ENCODE results near the gene SBF2. TPM values are rescaled to one million over a fixed set of nuclear protein-coding genes. Genes with fewer than 3 reads are reported as not detected.

SBF2 gene
- polyA plus RNA-seq, 1 donor from 2014 or later = 53.4 TPM

DNA sequence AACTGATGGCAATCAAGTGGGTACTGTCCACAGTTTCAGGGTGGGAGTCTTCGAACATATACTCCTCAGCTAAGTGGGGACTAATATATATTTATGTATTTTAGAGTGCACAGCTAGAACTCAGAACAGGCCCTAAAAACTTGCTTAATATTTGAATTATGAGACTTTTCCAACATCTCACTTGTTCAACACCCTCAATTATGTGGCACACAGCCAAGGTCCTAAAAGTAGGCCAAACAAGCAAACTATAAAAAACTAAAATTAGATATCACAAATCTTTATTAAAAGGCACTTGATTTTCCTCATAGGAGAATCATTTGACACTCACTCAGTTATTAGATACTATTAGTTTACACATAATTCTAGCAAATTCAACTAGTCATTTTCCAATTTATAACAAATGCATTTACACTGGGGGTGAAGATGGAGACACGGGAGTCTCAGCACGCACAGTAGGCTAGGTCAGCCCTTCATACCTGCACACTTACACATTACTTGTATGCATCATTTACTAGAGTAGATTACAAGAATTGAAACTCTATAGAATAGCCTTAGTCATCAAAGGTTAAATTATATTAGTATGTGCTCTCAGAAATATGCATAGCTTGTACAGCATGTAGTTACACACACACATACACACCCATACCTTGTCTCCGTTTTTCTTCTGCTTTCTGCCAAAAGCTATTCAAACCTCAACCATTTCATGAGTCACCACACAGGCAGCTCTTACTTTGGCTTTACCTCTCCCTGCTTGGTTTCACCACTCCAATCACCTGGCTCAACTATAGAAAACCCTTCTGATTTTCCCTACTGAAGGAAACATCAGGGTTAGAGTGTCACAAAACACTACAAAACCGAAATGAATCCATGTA is 171.5 kb downstream of the SBF2 start:
- TF ChIP-seq, protein P1, sequence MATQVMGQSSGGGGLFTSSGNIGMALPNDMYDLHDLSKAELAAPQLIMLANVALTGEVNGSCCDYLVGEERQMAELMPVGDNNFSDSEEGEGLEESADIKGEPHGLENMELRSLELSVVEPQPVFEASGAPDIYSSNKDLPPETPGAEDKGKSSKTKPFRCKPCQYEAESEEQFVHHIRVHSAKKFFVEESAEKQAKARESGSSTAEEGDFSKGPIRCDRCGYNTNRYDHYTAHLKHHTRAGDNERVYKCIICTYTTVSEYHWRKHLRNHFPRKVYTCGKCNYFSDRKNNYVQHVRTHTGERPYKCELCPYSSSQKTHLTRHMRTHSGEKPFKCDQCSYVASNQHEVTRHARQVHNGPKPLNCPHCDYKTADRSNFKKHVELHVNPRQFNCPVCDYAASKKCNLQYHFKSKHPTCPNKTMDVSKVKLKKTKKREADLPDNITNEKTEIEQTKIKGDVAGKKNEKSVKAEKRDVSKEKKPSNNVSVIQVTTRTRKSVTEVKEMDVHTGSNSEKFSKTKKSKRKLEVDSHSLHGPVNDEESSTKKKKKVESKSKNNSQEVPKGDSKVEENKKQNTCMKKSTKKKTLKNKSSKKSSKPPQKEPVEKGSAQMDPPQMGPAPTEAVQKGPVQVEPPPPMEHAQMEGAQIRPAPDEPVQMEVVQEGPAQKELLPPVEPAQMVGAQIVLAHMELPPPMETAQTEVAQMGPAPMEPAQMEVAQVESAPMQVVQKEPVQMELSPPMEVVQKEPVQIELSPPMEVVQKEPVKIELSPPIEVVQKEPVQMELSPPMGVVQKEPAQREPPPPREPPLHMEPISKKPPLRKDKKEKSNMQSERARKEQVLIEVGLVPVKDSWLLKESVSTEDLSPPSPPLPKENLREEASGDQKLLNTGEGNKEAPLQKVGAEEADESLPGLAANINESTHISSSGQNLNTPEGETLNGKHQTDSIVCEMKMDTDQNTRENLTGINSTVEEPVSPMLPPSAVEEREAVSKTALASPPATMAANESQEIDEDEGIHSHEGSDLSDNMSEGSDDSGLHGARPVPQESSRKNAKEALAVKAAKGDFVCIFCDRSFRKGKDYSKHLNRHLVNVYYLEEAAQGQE (IDR thresholded peaks at IDR 0.05; ENCODE audit: borderline replicate concordance) = no peak
- no peak for TF ChIP-seq EZH2 (IDR thresholded peaks at IDR 0.05; ENCODE audit: borderline replicate concordance, insufficient read depth, low read length, poor library complexity, severe bottlenecking)
- TF ChIP-seq, protein P2, sequence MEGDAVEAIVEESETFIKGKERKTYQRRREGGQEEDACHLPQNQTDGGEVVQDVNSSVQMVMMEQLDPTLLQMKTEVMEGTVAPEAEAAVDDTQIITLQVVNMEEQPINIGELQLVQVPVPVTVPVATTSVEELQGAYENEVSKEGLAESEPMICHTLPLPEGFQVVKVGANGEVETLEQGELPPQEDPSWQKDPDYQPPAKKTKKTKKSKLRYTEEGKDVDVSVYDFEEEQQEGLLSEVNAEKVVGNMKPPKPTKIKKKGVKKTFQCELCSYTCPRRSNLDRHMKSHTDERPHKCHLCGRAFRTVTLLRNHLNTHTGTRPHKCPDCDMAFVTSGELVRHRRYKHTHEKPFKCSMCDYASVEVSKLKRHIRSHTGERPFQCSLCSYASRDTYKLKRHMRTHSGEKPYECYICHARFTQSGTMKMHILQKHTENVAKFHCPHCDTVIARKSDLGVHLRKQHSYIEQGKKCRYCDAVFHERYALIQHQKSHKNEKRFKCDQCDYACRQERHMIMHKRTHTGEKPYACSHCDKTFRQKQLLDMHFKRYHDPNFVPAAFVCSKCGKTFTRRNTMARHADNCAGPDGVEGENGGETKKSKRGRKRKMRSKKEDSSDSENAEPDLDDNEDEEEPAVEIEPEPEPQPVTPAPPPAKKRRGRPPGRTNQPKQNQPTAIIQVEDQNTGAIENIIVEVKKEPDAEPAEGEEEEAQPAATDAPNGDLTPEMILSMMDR (IDR thresholded peaks at IDR 0.05; ENCODE audit: poor library complexity, severe bottlenecking) = no peak
- no peak for TF ChIP-seq POLR2AphosphoS5 (IDR thresholded peaks at IDR 0.05)
- no peak for TF ChIP-seq TAF1 (IDR thresholded peaks at IDR 0.05; ENCODE audit: low read depth)
- no peak for TF ChIP-seq RAD21 (conservative IDR thresholded peaks at IDR 0.05)
- TF ChIP-seq SMC3 (conservative IDR thresholded peaks at IDR 0.05; ENCODE audit: poor library complexity) = no peak
- TF ChIP-seq MXI1 (conservative IDR thresholded peaks at IDR 0.05; ENCODE audit: poor library complexity, severe bottlenecking) = no peak
- no peak for TF ChIP-seq EP300 (conservative IDR thresholded peaks at IDR 0.05; ENCODE audit: poor library complexity, severe bottlenecking)
- H2AFZ ChIP-seq (ENCODE audit: low read depth, low read length) = no peak overlapping the region
- H3K27ac ChIP-seq (ENCODE audit: low read length) = no peak overlapping the region
- H3F3A ChIP-seq (ENCODE audit: insufficient read depth, low read length, poor library complexity, severe bottlenecking) = no peaks in the 10 kb centered on the region
- H3K4me3 ChIP-seq (ENCODE audit: low read length) = no peak overlapping the region
- H3K9me2 ChIP-seq (ENCODE audit: insufficient read depth, low read length) = no peaks in the 10 kb centered on the region
- no peak overlapping the region for H3K4me2 ChIP-seq (ENCODE audit: low read length)
- H3K9me3 ChIP-seq (ENCODE audit: low read length) = no peaks in the 10 kb centered on the region
- no peaks in the 10 kb centered on the region for H3K36me3 ChIP-seq (ENCODE audit: insufficient read depth, low read length)
- no peak overlapping the region for H3K9ac ChIP-seq (ENCODE audit: low read length)
- no peaks in the 10 kb centered on the region for H3K27me3 ChIP-seq (ENCODE audit: insufficient read depth, low read depth, low read length)
- no peaks in the 10 kb centered on the region for H3K79me2 ChIP-seq (replicated peaks; ENCODE audit: insufficient read depth, low read length)
- no peaks in the 10 kb centered on the region for H4K20me1 ChIP-seq (ENCODE audit: insufficient read depth)

DNA sequence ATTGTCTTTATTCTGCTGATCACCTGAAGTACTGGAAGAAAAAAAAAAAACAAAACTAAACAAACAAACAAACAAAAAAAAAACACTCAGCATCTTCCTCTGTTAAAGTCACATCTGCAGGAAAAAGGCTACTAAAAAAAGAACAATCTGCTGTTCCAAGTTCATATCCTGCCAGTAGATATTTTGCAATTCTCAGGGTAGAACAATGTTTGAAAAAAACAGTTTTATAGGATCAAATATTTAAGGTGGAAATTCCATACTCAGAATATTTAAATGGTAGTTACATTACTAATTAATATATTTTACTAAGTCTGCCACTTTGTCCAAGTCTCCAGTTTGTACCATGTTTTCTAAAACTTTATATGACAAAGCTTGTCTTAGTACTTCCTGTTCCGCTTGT is 175.2 kb downstream of the SBF2 start:
- Histone ChIP-seq H3K4me3 (ENCODE audit: low read length) (no peak overlapping the region), H3K9me3 (ENCODE audit: low read length) (no peaks in the 10 kb centered on the region), H3K9ac (ENCODE audit: low read length) (no peak overlapping the region), H3K9me2 (ENCODE audit: insufficient read depth, low read length) (no peaks in the 10 kb centered on the region), H3K79me2 (replicated peaks; ENCODE audit: insufficient read depth, low read length) (no peaks in the 10 kb centered on the region), H3F3A (ENCODE audit: insufficient read depth, low read length, poor library complexity, severe bottlenecking) (no peaks in the 10 kb centered on the region), H4K20me1 (ENCODE audit: insufficient read depth) (no peaks in the 10 kb centered on the region), H2AFZ (ENCODE audit: low read depth, low read length) (no peak overlapping the region), H3K27ac (ENCODE audit: low read length) (no peak overlapping the region), H3K27me3 (ENCODE audit: insufficient read depth, low read depth, low read length) (no peaks in the 10 kb centered on the region), H3K4me2 (ENCODE audit: low read length) (no peak overlapping the region), H3K36me3 (ENCODE audit: insufficient read depth, low read length) (no peaks in the 10 kb centered on the region)
- no peak for TF ChIP-seq EP300 (conservative IDR thresholded peaks at IDR 0.05; ENCODE audit: poor library complexity, severe bottlenecking)
- TF ChIP-seq, protein P2 (IDR thresholded peaks at IDR 0.05; ENCODE audit: poor library complexity, severe bottlenecking) = no peak
- TF ChIP-seq, protein P1 (IDR thresholded peaks at IDR 0.05; ENCODE audit: borderline replicate concordance) = no peak
- TF ChIP-seq SMC3 (conservative IDR thresholded peaks at IDR 0.05; ENCODE audit: poor library complexity) = no peak
- TF ChIP-seq POLR2AphosphoS5 (IDR thresholded peaks at IDR 0.05) = no peak
- no peak for TF ChIP-seq MXI1 (conservative IDR thresholded peaks at IDR 0.05; ENCODE audit: poor library complexity, severe bottlenecking)
- no peak for TF ChIP-seq RAD21 (conservative IDR thresholded peaks at IDR 0.05)
- no peak for TF ChIP-seq EZH2 (IDR thresholded peaks at IDR 0.05; ENCODE audit: borderline replicate concordance, insufficient read depth, low read length, poor library complexity, severe bottlenecking)
- TF ChIP-seq TAF1 (IDR thresholded peaks at IDR 0.05; ENCODE audit: low read depth) = no peak
